ENCODE data around the gene SAMD5.

Gene SAMD5

DNA sequence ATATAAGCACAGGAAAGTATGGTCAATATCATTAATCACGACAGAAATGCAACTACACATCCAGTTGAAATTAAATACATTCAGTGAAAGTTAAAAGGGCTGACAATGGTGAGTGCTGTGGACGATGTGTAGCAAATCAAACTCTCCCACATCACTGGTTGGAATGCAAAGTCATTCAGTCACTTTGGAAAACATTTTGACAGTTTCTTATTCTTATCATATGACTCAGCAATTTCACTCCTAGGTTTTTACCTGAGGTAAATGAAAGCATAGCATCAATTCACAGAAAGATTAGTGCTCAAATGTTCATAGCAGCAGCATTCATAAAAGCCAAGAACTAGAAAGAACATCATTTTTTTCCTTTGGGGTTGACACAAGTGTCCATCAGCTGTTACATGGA lies 28.6 kb upstream of the SAMD5 start:
- DNase-seq (ENCODE audit: low spot score), result no peak
- POLR2A ChIA-PET (ENCODE audit: low non-redundant PET), result no interaction called here
- TF ChIP-seq, protein P1, sequence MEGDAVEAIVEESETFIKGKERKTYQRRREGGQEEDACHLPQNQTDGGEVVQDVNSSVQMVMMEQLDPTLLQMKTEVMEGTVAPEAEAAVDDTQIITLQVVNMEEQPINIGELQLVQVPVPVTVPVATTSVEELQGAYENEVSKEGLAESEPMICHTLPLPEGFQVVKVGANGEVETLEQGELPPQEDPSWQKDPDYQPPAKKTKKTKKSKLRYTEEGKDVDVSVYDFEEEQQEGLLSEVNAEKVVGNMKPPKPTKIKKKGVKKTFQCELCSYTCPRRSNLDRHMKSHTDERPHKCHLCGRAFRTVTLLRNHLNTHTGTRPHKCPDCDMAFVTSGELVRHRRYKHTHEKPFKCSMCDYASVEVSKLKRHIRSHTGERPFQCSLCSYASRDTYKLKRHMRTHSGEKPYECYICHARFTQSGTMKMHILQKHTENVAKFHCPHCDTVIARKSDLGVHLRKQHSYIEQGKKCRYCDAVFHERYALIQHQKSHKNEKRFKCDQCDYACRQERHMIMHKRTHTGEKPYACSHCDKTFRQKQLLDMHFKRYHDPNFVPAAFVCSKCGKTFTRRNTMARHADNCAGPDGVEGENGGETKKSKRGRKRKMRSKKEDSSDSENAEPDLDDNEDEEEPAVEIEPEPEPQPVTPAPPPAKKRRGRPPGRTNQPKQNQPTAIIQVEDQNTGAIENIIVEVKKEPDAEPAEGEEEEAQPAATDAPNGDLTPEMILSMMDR (conservative IDR thresholded peaks at IDR 0.05; ENCODE audit: low read depth), result no peak
- CTCF ChIA-PET, result no interaction called here
- H3K27ac ChIP-seq, result no peak overlapping the region

DNA sequence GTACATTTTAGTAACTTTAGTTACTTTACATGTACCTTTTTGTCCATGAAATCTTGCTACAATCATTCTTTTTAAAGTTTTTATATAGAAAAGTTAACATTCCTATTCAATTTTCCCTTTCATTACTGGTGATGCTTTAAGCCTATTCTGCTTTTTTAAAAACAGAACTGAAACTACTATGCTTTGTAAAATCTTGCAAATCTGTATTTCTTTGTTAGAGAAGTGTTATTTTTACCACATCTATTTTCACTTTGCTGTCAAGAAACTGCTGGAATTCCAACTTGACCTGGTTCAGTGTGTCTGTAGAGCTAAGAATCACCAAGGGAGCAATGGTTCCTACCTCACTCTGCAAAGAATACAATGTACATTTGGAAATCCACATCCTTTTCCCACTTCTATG lies 21.8 kb upstream of the SAMD5 start:
- ChIA-PET CTCF (no interaction called here), POLR2A (ENCODE audit: low non-redundant PET) (no interaction called here)
- TF ChIP-seq, protein P1 (conservative IDR thresholded peaks at IDR 0.05; ENCODE audit: low read depth), result no peak
- no peak overlapping the region for H3K27ac ChIP-seq
- DNase-seq (ENCODE audit: low spot score), result no peak

DNA sequence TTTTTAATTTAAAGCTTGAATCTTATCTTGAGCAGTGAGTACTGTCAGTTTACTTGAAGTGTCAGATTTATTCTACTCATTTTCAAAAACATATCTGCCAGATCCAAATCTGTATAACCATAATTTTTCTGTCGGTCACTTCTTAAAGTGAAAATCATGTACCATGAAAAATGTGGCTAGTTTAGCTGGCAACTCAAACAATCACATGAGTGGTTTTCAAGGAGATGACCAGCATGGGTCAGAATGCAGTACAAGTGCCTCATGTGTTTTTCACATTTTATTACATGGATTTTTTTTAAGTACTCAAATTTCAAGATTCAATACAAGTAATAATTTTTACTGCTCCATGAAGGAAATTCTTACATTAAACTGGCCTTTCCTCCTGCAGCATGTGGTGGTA lies 11.0 kb upstream of the SAMD5 start:
- TF ChIP-seq, protein P1 (conservative IDR thresholded peaks at IDR 0.05; ENCODE audit: low read depth), result no peak
- ChIA-PET CTCF (interaction anchor here (0.6 kb wide), 1 partner anchor 1685 kb away, joined by 3 read pairs; no protein-coding TSS in a partner anchor), POLR2A (ENCODE audit: low non-redundant PET) (no interaction called here)
- no peak for DNase-seq (ENCODE audit: low spot score)
- H3K27ac ChIP-seq, result no peak overlapping the region

DNA sequence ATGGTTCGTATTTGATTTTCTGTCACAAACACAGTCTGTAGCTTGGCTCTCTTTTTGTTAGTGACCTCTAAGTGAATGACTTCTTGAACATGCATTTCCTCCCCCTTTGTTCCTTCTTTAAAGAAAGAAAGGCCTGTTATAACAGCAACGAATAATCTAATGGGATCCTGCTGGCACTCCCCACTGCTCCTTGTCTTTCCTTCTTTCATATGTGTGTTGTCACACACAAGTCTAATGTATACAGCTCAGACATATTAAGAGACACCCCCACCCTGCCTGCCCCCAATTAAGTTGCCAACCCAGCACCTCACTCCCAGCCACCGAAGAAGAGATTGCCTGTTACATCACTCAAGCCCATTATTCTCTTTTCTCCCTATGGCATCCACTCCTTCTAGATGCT lies 4.9 kb upstream of the SAMD5 start:
- TF ChIP-seq, protein P1 (conservative IDR thresholded peaks at IDR 0.05; ENCODE audit: low read depth), result no peak
- no peak for DNase-seq (ENCODE audit: low spot score)
- CTCF ChIA-PET, result no interaction called here
- POLR2A ChIA-PET (ENCODE audit: low non-redundant PET), result no interaction called here
- no peak overlapping the region for H3K27ac ChIP-seq

DNA sequence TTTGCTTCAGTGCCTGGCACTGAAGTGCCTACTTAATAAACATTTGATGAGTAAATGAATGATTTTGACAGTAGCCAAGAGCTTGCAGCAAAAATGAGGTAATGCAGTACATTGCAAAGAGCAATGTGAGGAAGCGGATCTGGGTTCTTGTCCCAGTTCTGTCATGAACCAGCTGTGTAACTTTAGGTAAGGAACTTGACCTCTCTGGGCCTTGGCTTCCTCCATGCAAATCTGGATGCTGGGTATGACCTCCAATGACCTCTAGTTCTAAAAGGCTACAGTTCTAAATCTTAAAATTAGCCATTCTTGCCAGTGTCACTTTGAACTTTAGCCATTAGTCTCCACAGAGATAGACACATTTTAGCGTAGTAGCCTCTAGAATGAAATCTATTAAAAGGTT lies 3.6 kb upstream of the SAMD5 start:
- no peak overlapping the region for H3K27ac ChIP-seq
- ChIA-PET CTCF (no interaction called here), POLR2A (ENCODE audit: low non-redundant PET) (no interaction called here)
- TF ChIP-seq, protein P1 (conservative IDR thresholded peaks at IDR 0.05; ENCODE audit: low read depth), result no peak
- DNase-seq (ENCODE audit: low spot score), result no peak

DNA sequence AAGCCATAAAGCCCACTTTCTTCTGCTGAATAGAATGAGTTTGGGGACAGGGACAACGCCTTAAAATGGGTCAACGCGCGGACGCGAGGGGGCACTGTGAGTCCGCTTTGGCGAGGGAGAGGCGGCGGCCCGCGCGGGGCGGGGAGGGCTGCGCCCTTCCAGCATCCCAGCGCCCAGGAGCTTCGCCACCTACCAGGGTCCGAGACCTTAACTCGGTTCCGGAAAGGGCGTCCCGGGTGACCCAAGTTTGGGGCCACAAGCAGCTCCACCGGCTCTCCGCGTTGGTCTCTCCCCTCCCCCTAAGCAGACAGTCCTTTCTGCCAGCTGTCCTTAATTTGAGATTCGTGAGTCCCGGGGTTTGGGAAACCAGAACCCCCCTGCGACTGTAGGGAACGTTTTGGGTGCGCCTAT lies 1.8 kb upstream of the SAMD5 start:
- TF ChIP-seq, protein P1 (conservative IDR thresholded peaks at IDR 0.05; ENCODE audit: low read depth), result peak; percentile 76
- POLR2A ChIA-PET (ENCODE audit: low non-redundant PET), result no interaction called here

More for the DNA sequence above, 1.8 kb upstream of the SAMD5 start:
- CTCF ChIA-PET, result interaction anchor here (0.5 to 1.2 kb wide), 9 partner anchors 313 to 1221 kb away, joined by 3 to 5 read pairs (median 4); no protein-coding TSS in a partner anchor
- DNase-seq (ENCODE audit: low spot score), result peak; percentile 51
- no peak overlapping the region for H3K27ac ChIP-seq

Data from RWPE1 (cell line).